Activated CD8-positive, alpha-beta T cell treated with anti-CD3 and anti-CD28 coated beads, Interleukin-2, amount 10 ng/mL, durations not matched to agents 7 days and 5 days (primary cell): ENCODE measurements around the gene ATF6. TPM values are rescaled to one million over a fixed set of nuclear protein-coding genes. Genes with fewer than 3 reads are reported as not detected.

Source experiments
- ATAC-seq: fragments of 150-1000 bp; cut with Tn5 transposase; one replicate; pipeline ENCODE4 v1.10.0; 2021; ENCODE audit warnings: moderate library complexity
- CTCF ChIA-PET: fragments of 350-600 bp; sonication (Branson Sonifier 250); formaldehyde crosslinking; loops from one replicate; lab custom pipeline; 2021; ENCODE audit warnings: antibody characterized with exemption; lab: Charles Lee
- POLR2A ChIA-PET: fragments of 350-600 bp; sonication (Branson Sonifier 250); formaldehyde crosslinking; loops from one replicate; lab custom pipeline; 2021; ENCODE audit warnings: antibody characterized with exemption; lab: Charles Lee
- DNase-seq: peaks from one replicate; pipeline ENCODE4 v3.0.0-alpha.2; 2020
- H3K27ac Mint-ChIP-seq: one replicate; pipeline ENCODE4 v1.8.0; 2021; ENCODE audit warnings: mild to moderate bottlenecking, mixed read lengths
- H3K27me3 Mint-ChIP-seq: one replicate; pipeline ENCODE4 v1.8.0; 2021; ENCODE audit warnings: low read depth, mixed read lengths
- H3K36me3 Mint-ChIP-seq: one replicate; pipeline ENCODE4 v1.8.0; 2021; ENCODE audit warnings: low read depth, mixed read lengths
- H3K4me1 Mint-ChIP-seq: one replicate; pipeline ENCODE4 v1.8.0; 2021; ENCODE audit warnings: low read depth, mixed read lengths
- H3K4me3 Mint-ChIP-seq: one replicate; pipeline ENCODE4 v1.8.0; 2021; ENCODE audit warnings: mild to moderate bottlenecking, mixed read lengths
- H3K9me3 Mint-ChIP-seq: one replicate; pipeline ENCODE4 v1.8.0; 2022; ENCODE audit warnings: mixed read lengths; ENCODE audit not compliant: insufficient read depth
- total RNA-seq, 2 experiments: library from RNA; stranded (reverse); gene quantifications; one replicate each; pipeline ENCODE4 v1.2.3, GENCODE V29; 2021

Gene ATF6
- total RNA-seq, 2 experiments from 2014 or later = 15.2 to 17.1 TPM

DNA sequence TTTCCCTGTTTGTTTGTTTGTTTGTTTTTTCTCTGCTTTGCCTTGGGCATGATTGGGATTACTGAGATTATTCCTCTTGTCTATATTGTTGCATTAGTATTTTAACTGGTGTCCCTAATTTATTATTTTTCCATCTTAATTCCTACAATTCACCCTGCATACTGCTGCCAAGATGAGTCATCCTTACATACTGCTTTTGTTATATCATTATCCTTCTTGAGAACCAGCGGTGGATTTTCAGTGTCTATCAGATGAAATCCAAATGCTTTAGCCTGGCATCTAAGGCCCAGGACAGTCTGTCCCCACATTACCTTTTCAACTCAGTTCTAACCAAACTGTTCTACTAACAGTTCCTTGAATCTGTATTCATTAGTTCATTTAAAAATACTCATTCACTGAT lies 155.9 kb downstream of the ATF6 start:
- ChIA-PET POLR2A (interaction anchor here (0.6 kb wide), 1 partner anchor 17 kb away, joined by 3 read pairs; no protein-coding TSS in a partner anchor), CTCF (no interaction called here)
- no peak for DNase-seq
- no peaks in the 10 kb centered on the region for H3K27me3 Mint-ChIP-seq
- no peak for ATAC-seq
- H3K4me3 Mint-ChIP-seq = no peak overlapping the region
- H3K36me3 Mint-ChIP-seq = peaks cover 28% of the 10 kb centered on the region
- H3K27ac Mint-ChIP-seq = no peak overlapping the region
- no peaks in the 10 kb centered on the region for H3K9me3 Mint-ChIP-seq
- H3K4me1 Mint-ChIP-seq = peaks cover 15% of the 10 kb centered on the region

- DNase-seq = no peak
- CTCF ChIA-PET = interaction anchor here (0.6 to 1.8 kb wide), 4 partner anchors 9 to 109 kb away, joined by 3 to 6 read pairs (median 4); no protein-coding TSS in a partner anchor
- Mint-ChIP-seq H3K27ac (no peak overlapping the region), H3K27me3 (no peaks in the 10 kb centered on the region), H3K4me3 (no peak overlapping the region), H3K4me1 (peaks cover 4% of the 10 kb centered on the region), H3K9me3 (no peaks in the 10 kb centered on the region), H3K36me3 (peaks cover 15% of the 10 kb centered on the region)
- POLR2A ChIA-PET = no interaction called here
- ATAC-seq = no peak
Observed at GRCh38 chr1:161928056-161928455, 161.9 kb downstream of the ATF6 start.

DNA sequence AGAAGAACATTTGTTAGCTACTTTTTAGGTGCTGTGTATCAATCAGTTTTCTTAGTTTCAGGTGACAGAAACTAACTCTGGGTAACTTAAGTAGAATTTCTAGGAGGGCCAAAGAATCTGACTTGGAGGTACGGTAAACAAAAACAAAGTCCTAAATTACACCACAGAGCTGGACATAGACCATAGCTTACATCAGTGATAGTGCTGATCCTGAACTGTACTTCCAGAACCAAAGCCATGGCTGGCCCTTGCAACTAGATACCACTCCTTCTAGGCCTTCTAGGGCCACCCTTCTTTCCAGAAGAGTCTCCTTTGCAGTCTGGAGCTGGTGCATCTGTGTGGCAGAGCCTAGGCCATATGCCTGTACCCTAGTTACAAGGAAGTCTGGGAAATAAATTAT lies 163.0 kb downstream of the ATF6 start:
- no peak for DNase-seq
- Mint-ChIP-seq H3K4me1 (peaks cover 13% of the 10 kb centered on the region), H3K9me3 (no peaks in the 10 kb centered on the region), H3K27ac (no peak overlapping the region), H3K27me3 (no peaks in the 10 kb centered on the region), H3K36me3 (peaks cover 17% of the 10 kb centered on the region), H3K4me3 (no peak overlapping the region)
- ATAC-seq = no peak
- ChIA-PET POLR2A (no interaction called here), CTCF (interaction anchor here (1.0 to 1.8 kb wide), 4 partner anchors 14 to 24 kb away, joined by 3 to 6 read pairs (median 4); no protein-coding TSS in a partner anchor)

DNA sequence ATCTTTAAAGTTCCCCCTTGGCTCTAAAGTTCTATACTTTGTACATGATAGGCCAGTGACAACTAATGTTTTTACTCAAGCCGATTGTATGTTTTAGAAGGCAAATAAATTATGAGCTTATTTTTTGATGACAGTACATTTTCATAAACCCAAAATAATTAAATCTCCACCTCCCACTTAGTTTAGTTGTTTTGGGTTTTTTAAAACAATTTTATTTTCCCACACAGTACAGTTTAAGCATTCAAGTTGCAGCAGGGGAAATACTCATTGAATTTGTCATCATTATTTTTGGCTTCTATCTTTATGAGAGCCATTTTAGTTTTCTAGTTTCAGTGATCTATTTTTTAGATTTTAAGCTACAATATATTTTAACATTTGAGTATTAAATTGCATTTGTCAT lies 163.9 kb downstream of the ATF6 start:
- Mint-ChIP-seq H3K36me3 (peaks cover 17% of the 10 kb centered on the region), H3K4me1 (peaks cover 22% of the 10 kb centered on the region), H3K27me3 (no peaks in the 10 kb centered on the region), H3K4me3 (no peak overlapping the region), H3K27ac (no peak overlapping the region), H3K9me3 (no peaks in the 10 kb centered on the region)
- CTCF ChIA-PET = interaction anchor here (0.7 to 1.1 kb wide), 3 partner anchors 15 to 130 kb away, joined by 3 read pairs; no protein-coding TSS in a partner anchor
- DNase-seq = no peak
- POLR2A ChIA-PET = no interaction called here
- ATAC-seq = no peak

- no peak overlapping the region for H3K4me3 Mint-ChIP-seq
- no peak for DNase-seq
- H3K27ac Mint-ChIP-seq = peak overlapping the region; percentile 17
- CTCF ChIA-PET = interaction anchor here (1.1 to 1.2 kb wide), 2 partner anchors 74 to 140 kb away, joined by 3 to 5 read pairs; no protein-coding TSS in a partner anchor
- no peaks in the 10 kb centered on the region for H3K27me3 Mint-ChIP-seq
- POLR2A ChIA-PET = no interaction called here
- H3K9me3 Mint-ChIP-seq = no peaks in the 10 kb centered on the region
- peaks cover 30% of the 10 kb centered on the region for H3K4me1 Mint-ChIP-seq
- H3K36me3 Mint-ChIP-seq = peaks cover 17% of the 10 kb centered on the region
- no peak for ATAC-seq
Observed at GRCh38 chr1:161932668-161933067, 166.5 kb downstream of the ATF6 start.

- Mint-ChIP-seq H3K4me3 (peak overlapping the region; percentile 48), H3K27me3 (no peaks in the 10 kb centered on the region)
Observed at GRCh38 chr1:161933592-161934588, 167.8 kb downstream of the ATF6 start.

DNA sequence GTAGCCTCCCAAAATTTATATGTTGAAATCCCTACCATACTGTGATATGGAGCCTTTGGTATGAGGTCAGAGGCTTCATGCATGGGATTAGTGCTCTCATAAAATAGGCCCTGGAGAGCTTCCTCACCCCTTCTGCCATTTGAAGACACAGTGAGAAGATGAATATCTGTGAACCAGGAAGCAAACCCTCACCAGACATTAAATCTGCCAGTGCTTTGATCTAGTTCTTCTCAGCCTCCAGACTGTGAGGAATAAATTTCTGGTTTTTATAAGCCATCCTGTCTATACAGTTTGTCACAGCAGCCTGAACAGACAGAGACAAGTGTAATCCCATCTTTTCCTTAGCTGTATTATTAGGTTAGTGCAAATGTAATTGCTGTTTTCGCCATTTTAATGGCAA lies 169.1 kb downstream of the ATF6 start:
- Mint-ChIP-seq H3K4me1 (peaks cover 30% of the 10 kb centered on the region), H3K27ac (no peak overlapping the region), H3K36me3 (peaks cover 14% of the 10 kb centered on the region), H3K27me3 (no peaks in the 10 kb centered on the region), H3K9me3 (no peaks in the 10 kb centered on the region), H3K4me3 (no peak overlapping the region)
- ATAC-seq (peak; percentile 25), DNase-seq (no peak)
- CTCF ChIA-PET = interaction anchor here (1.6 kb wide), 1 partner anchor 143 kb away, joined by 5 read pairs; no protein-coding TSS in a partner anchor
- POLR2A ChIA-PET = no interaction called here

More at GRCh38 chr1:161933592-161934588, 167.8 kb downstream of the ATF6 start:
- H3K36me3 Mint-ChIP-seq = peaks cover 17% of the 10 kb centered on the region
- H3K27ac Mint-ChIP-seq = peak overlapping the region; percentile 75
- H3K4me1 Mint-ChIP-seq = peaks cover 30% of the 10 kb centered on the region
- DNase-seq = peak; percentile 40
- ChIA-PET POLR2A (interaction anchor here (1.4 kb wide), 1 partner anchor 11 kb away, joined by 3 read pairs; no protein-coding TSS in a partner anchor), CTCF (interaction anchor here (1.1 to 1.6 kb wide), 5 partner anchors 19 to 142 kb away, joined by 3 to 6 read pairs (median 5); no protein-coding TSS in a partner anchor)
- peak; percentile 84 for ATAC-seq
- H3K9me3 Mint-ChIP-seq = no peaks in the 10 kb centered on the region

GRCh38 chr1:161936786-161937185 lies 170.7 kb downstream of the ATF6 start:
- DNase-seq (no peak), ATAC-seq (no peak)
- Mint-ChIP-seq H3K27me3 (no peaks in the 10 kb centered on the region), H3K4me3 (no peak overlapping the region), H3K27ac (no peak overlapping the region), H3K4me1 (peaks cover 30% of the 10 kb centered on the region), H3K36me3 (peaks cover 14% of the 10 kb centered on the region), H3K9me3 (no peaks in the 10 kb centered on the region)
- POLR2A ChIA-PET = no interaction called here
- CTCF ChIA-PET = no interaction called here

- no peak overlapping the region for H3K4me3 Mint-ChIP-seq
- H3K36me3 Mint-ChIP-seq = peaks cover 15% of the 10 kb centered on the region
- no peaks in the 10 kb centered on the region for H3K27me3 Mint-ChIP-seq
- no peaks in the 10 kb centered on the region for H3K4me1 Mint-ChIP-seq
- CTCF ChIA-PET = no interaction called here
- DNase-seq (no peak), ATAC-seq (no peak)
- H3K27ac Mint-ChIP-seq = no peak overlapping the region
- H3K9me3 Mint-ChIP-seq = no peaks in the 10 kb centered on the region
- POLR2A ChIA-PET = no interaction called here
Observed at GRCh38 chr1:161940866-161941591, 174.9 kb downstream of the ATF6 start.

GRCh38 chr1:161941726-161942436 lies 175.8 kb downstream of the ATF6 start:
- peaks cover 12% of the 10 kb centered on the region for H3K36me3 Mint-ChIP-seq
- no peaks in the 10 kb centered on the region for H3K4me1 Mint-ChIP-seq
- DNase-seq (no peak), ATAC-seq (no peak)
- no peak overlapping the region for H3K27ac Mint-ChIP-seq
- H3K27me3 Mint-ChIP-seq = no peaks in the 10 kb centered on the region
- ChIA-PET CTCF (no interaction called here), POLR2A (no interaction called here)
- H3K4me3 Mint-ChIP-seq = no peak overlapping the region
- no peaks in the 10 kb centered on the region for H3K9me3 Mint-ChIP-seq

GRCh38 chr1:161943737-161944136 lies 177.6 kb downstream of the ATF6 start:
- CTCF ChIA-PET = interaction anchor here (1.0 kb wide), 1 partner anchor 9 kb away, joined by 3 read pairs; no protein-coding TSS in a partner anchor
- Mint-ChIP-seq H3K27ac (no peak overlapping the region), H3K4me3 (no peak overlapping the region), H3K9me3 (no peaks in the 10 kb centered on the region), H3K27me3 (no peaks in the 10 kb centered on the region), H3K36me3 (peaks cover 17% of the 10 kb centered on the region), H3K4me1 (no peaks in the 10 kb centered on the region)
- POLR2A ChIA-PET = no interaction called here
- ATAC-seq (no peak), DNase-seq (no peak)
